Memory B cell (primary cell): ENCODE results near the gene PLPP1.
A peak's percentile ranks its signal among the peaks of the same experiment; 100 is the strongest.

Experiments
- ATAC-seq: fragments of 150-1000 bp; cut with Tn5 transposase; 2 replicates; pipeline ENCODE4 v1.10.0; 2021; ENCODE audit warnings: low read depth, mild to moderate bottlenecking, moderate library complexity
- DNase-seq, 2 donors: peaks; one replicate each; pipeline ENCODE4 v3.0.0; 2022; ENCODE audit warnings: low spot score in 2 of 2
- H3K27ac Mint-ChIP-seq: one replicate; pipeline ENCODE4 v1.8.0; 2022; ENCODE audit warnings: mild to moderate bottlenecking, moderate library complexity, mixed read lengths
- H3K27me3 Mint-ChIP-seq: one replicate; pipeline ENCODE4 v1.8.0; 2022; ENCODE audit warnings: mixed read lengths
- H3K36me3 Mint-ChIP-seq: one replicate; pipeline ENCODE4 v1.8.0; 2022; ENCODE audit warnings: mild to moderate bottlenecking, mixed read lengths
- H3K4me1 Mint-ChIP-seq: one replicate; pipeline ENCODE4 v1.8.0; 2022; ENCODE audit warnings: mixed read lengths
- H3K4me3 Mint-ChIP-seq: one replicate; pipeline ENCODE4 v1.8.0; 2022; ENCODE audit warnings: mild to moderate bottlenecking, moderate library complexity, mixed read lengths
- H3K9me3 Mint-ChIP-seq: one replicate; pipeline ENCODE4 v1.8.0; 2022; ENCODE audit warnings: mixed read lengths

The PLPP1 gene

DNA sequence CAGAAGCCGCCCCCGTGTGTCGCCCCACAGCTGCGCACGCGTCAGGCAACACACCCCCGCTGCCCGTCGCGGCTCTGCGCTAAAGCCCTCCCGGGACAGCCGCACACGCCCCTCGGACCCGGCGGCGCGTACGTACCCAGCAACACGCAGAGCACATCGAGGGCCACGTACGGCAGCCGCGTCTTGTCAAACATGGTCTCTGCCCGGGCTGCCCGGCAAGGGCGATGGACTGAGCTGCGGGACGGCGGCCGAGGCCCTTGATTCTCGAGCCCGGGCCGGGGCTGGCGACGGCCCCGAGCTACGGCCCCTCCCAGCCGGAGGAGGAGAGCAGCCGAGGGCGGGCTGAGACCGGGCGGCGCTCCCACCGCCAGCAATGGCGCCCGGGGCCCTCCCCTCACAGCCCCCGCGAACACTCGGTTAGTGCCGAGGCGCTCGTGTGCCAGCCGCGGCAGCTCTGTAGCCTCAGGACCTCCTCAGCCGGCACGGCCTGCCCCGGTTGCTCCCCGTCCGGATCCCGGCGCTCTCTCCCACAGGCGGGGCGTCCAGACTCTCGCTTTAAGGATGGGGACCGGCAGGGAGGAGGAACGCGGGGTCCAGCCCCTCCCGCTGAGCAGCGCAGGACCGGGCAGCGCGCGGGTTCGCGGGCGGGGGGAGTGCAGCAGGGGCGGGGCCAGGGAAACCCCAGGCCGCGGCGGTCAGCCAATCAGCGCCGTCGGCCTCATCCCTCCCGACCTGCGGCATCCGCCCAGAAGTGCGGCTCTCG, at the start of gene PLPP1:
Gene PLPP1 (minus strand): TSS at position 529 of the 763 bp plus-strand sequence. CDS start 335 bp downstream, at position 194.
- Mint-ChIP-seq H3K9me3 (no peaks in the 10 kb centered on the region), H3K27ac (peak within 1 kb of the TSS; percentile 97), H3K4me1 (peaks cover 19% of the 10 kb centered on the region), H3K36me3 (peaks cover 4% of the 10 kb centered on the region), H3K4me3 (peak within 1 kb of the TSS; percentile 93), H3K27me3 (no peaks in the 10 kb centered on the region)
- peak; percentile 78 for ATAC-seq
- DNase-seq = peak; percentile 85 to 90

DNA sequence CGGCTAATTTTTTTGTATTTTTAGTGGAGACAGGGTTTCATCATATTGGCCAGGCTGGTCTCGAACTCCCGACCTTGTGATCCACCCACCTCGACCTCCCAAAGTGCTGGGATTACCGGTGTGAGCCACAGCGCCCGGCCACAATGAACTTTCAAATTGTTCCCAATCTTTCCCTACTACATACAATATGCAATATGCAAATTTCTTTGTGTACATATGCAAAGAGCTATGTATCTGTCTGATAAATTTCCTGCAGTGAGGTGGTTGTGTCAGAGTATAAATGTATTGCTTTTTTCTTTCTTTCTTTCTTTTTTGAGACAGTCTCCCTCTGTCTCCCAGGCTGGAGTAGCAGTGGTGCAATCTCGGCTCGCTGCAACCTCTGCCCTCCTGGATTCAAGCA, 48.8 kb upstream of the PLPP1 start:
- DNase-seq = no peak
- ATAC-seq = no peak
- Mint-ChIP-seq H3K9me3 (no peaks in the 10 kb centered on the region), H3K4me3 (no peak overlapping the region), H3K4me1 (peaks cover 6% of the 10 kb centered on the region), H3K27me3 (no peaks in the 10 kb centered on the region), H3K27ac (no peak overlapping the region), H3K36me3 (no peaks in the 10 kb centered on the region)

DNA sequence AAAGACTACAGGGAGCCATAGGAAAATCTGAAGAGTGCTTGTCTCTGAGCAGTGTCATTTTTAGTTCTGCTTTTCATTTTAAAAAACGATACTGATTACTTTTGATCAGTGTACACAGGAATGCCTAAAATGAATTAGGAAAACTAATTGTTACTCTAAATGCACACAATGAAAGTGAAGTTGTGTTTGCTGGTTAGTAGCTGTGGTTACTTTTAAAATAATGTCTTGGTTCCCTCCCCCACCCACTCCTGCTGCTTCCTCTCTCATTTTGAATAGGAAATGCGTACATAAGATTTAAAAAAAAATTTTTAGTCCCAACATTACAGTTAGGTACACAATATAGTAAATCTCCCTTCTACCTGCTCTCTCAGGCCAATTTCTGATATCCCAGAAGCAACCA, 47.5 kb upstream of the PLPP1 start:
- Mint-ChIP-seq H3K9me3 (no peaks in the 10 kb centered on the region), H3K27ac (peak overlapping the region; percentile 25), H3K27me3 (no peaks in the 10 kb centered on the region), H3K4me1 (peaks cover 6% of the 10 kb centered on the region), H3K36me3 (no peaks in the 10 kb centered on the region), H3K4me3 (no peak overlapping the region)
- DNase-seq (no peak), ATAC-seq (peak; percentile 51)

DNA sequence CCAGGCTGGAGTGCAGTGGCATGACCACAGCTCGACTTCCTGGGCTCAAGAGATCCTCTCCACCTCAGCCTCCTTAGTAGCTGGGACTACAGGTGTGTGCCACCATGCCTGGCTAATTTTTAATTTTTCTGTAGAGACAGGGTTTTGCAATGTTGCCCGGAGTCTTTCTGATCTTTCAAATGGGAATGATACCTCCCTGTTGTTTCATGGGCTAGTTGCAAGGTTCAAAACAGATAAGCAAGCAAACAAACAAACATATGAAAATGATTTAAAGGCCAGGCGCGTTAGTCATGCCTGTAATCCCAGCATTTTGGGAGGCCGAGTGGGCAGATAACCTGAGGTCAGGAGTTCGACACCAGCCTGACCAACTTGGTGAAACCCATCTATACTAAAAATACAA, 45.3 kb upstream of the PLPP1 start:
- Mint-ChIP-seq H3K36me3 (no peaks in the 10 kb centered on the region), H3K27me3 (no peaks in the 10 kb centered on the region), H3K27ac (no peak overlapping the region), H3K4me3 (no peak overlapping the region), H3K4me1 (peaks cover 6% of the 10 kb centered on the region), H3K9me3 (no peaks in the 10 kb centered on the region)
- DNase-seq = no peak
- ATAC-seq = no peak

DNA sequence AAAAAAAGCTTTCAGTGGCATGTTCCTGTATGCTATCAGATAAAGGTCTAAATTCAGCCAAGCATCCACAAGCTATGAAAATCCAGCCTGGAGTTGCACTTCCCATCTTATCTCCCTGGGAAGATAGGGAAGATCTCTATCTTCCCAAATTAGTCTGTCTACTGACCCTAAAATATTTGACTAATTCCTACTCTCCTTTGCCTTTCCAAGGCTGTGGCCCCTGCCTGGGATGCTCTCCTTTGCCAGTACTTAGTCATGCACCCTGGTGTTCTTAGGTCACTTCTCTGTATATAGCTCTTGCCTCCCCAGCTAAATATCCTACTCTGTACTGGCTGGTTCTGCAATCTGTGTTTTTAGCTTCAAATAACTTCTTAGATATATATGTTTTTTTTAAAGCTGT, 44.0 kb upstream of the PLPP1 start:
- ATAC-seq = no peak
- Mint-ChIP-seq H3K4me3 (no peak overlapping the region), H3K36me3 (no peaks in the 10 kb centered on the region), H3K27me3 (no peaks in the 10 kb centered on the region), H3K4me1 (peaks cover 6% of the 10 kb centered on the region), H3K27ac (no peak overlapping the region), H3K9me3 (no peaks in the 10 kb centered on the region)
- DNase-seq = no peak

DNA sequence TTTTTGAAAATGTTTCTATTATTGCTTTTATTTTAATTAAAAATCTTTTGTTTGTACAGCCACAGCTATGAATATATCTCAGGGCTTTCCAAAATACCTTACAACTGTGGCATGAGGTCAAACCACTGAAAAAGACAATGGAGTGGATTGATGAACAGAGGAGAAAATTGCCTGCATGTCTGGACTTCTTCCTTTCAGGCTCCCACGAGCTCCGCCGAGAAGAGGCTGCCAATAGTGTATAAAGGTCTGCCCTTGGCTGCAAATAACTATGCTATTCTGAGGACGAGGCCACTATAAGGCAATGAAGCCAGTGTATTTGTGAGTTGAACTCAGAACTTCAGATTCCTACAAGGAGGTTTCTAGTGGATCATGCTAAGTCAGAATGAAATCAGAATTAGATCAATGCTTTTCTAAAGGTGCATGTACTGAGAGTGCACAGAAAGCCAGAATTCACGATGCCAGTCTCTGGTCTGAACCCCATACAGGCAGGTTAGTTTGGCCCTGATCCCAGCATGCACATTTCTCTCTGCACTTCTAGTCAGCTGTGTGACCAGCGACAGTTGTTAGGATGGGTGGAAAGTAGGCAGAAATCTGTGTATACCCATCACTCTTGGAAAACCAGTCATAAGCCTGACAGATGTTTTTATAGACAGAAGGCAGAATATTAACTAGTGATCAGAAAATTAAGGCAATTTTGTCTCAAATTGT, 42.7 kb upstream of the PLPP1 start:
- Mint-ChIP-seq H3K27me3 (no peaks in the 10 kb centered on the region), H3K4me1 (peaks cover 4% of the 10 kb centered on the region), H3K9me3 (no peaks in the 10 kb centered on the region), H3K36me3 (no peaks in the 10 kb centered on the region), H3K27ac (no peak overlapping the region), H3K4me3 (no peak overlapping the region)
- ATAC-seq (no peak), DNase-seq (no peak)

DNA sequence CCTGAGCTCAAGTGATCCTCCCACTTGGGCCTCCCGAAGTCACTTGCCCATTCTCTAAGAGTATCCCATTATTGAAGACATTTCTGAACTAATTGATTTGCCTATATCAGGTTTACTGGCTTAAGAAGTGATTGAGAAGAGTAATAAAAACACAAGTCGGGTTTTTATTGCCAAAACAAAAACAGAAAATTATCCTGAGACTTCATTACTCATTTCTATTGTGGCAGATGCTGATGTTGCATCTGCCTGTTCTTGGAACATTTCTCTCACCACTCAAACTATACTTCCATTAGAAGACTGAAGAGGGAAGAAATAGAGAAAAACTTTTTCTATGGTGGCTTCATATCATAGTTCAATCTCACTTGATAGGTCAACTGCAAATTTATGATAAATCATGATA, 41.9 kb upstream of the PLPP1 start:
- H3K9me3 Mint-ChIP-seq = no peaks in the 10 kb centered on the region
- no peak for DNase-seq
- no peak overlapping the region for H3K27ac Mint-ChIP-seq
- H3K4me1 Mint-ChIP-seq = no peaks in the 10 kb centered on the region
- no peak overlapping the region for H3K4me3 Mint-ChIP-seq
- no peak for ATAC-seq
- no peaks in the 10 kb centered on the region for H3K36me3 Mint-ChIP-seq
- no peaks in the 10 kb centered on the region for H3K27me3 Mint-ChIP-seq

DNA sequence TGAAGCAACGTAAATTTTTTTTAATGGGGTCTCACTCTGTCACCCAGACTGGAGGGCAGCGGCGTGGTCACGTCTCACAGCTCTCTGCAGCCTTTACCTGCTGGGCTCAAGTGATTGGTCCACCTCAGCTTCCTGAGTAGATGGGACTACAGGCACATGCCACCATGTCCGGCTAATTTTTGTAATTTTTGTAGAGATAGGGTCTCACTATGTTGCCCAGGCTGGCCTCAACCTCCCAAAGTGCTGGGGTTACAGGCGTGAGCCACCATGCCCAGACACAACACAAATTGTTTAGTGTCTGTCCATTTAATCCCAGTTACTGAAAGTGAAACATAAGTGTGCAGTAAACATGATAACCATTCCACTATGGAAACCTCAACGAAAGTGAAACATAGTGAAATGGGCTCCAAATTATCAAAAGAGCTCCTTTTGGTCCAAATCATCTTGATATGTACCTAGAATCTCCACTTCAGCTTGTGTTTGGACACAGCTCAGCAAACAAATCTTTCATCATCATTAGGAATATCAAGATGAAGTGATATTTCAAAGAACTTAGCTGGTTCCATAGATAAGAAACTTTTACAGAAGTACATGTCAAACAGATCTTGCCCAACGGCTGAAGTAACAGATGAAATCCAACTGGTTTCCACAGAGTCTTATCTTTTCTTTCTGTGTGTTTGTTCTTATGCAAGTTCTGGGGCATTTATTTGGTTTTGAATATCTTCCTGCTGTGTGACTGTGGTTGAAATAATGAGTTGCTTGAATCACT, 41.2 kb upstream of the PLPP1 start:
- Mint-ChIP-seq H3K27ac (no peak overlapping the region), H3K9me3 (no peaks in the 10 kb centered on the region), H3K27me3 (no peaks in the 10 kb centered on the region), H3K36me3 (no peaks in the 10 kb centered on the region), H3K4me3 (no peak overlapping the region), H3K4me1 (no peaks in the 10 kb centered on the region)
- ATAC-seq = no peak
- DNase-seq = no peak

DNA sequence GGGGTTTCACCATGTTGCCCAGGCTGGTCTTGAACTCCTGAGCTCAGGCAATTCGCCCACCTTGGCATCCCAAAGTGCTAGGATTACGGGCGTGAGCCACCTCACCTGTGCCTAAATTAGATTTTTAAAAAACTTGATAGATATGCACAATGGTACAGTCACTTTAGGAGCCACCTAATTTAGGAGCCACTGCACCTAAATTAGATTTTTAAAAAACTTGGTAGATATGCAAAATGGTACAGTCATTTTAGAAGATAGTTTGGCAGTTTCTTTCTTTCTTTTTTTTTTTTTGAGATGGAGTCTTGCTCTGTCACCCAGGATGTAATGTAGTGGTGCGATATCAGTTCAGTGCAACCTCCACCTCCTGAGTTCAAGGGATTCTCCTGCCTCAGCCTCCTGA, 37.8 kb upstream of the PLPP1 start:
- no peaks in the 10 kb centered on the region for H3K4me1 Mint-ChIP-seq
- DNase-seq = no peak
- no peak overlapping the region for H3K4me3 Mint-ChIP-seq
- ATAC-seq = no peak
- H3K27ac Mint-ChIP-seq = no peak overlapping the region
- H3K9me3 Mint-ChIP-seq = no peaks in the 10 kb centered on the region
- no peaks in the 10 kb centered on the region for H3K27me3 Mint-ChIP-seq
- H3K36me3 Mint-ChIP-seq = no peaks in the 10 kb centered on the region

DNA sequence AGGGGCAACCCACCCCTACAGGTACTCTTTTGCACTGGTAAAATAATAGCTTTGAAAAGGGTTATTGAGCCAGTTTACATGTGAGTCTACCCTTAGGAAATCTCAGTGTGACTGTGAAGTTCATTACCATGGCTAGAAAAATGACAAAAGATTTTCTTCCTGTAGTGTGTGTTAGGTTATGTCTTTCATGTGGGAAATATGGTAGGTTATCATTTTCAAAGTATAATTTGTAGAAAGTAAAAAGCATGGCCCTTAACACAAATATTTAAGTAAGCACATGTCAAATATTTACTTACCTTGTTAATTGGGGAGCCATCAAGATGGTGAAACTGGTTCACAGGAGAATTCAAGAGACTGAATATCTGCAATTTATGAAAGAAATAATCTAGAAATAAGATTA, 37.3 kb upstream of the PLPP1 start:
- no peaks in the 10 kb centered on the region for H3K27me3 Mint-ChIP-seq
- DNase-seq = no peak
- H3K36me3 Mint-ChIP-seq = no peaks in the 10 kb centered on the region
- no peak for ATAC-seq
- H3K4me1 Mint-ChIP-seq = no peaks in the 10 kb centered on the region
- no peak overlapping the region for H3K4me3 Mint-ChIP-seq
- H3K27ac Mint-ChIP-seq = no peak overlapping the region
- no peaks in the 10 kb centered on the region for H3K9me3 Mint-ChIP-seq

DNA sequence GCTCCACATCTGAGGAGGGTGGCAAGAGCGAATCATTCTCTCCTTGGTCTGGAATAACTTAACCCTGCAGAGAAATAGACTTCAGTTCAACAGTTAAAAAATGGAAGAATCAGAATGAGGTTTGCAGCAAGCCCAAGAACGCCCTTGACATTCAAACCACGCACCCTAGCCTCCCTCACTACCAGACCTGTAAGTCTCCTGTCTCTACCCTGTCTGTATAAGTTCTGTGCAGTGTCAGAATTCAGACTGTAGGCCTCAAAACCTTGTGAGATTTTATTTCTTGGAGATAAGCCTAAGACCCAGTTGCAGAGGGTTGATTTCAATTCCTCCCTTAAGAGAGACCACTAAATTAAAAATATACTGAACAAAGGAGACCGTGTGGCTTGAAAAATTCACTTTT, 35.8 kb upstream of the PLPP1 start:
- Mint-ChIP-seq H3K27ac (no peak overlapping the region), H3K4me3 (no peak overlapping the region), H3K36me3 (no peaks in the 10 kb centered on the region), H3K9me3 (no peaks in the 10 kb centered on the region), H3K4me1 (no peaks in the 10 kb centered on the region), H3K27me3 (no peaks in the 10 kb centered on the region)
- ATAC-seq (no peak), DNase-seq (no peak)

DNA sequence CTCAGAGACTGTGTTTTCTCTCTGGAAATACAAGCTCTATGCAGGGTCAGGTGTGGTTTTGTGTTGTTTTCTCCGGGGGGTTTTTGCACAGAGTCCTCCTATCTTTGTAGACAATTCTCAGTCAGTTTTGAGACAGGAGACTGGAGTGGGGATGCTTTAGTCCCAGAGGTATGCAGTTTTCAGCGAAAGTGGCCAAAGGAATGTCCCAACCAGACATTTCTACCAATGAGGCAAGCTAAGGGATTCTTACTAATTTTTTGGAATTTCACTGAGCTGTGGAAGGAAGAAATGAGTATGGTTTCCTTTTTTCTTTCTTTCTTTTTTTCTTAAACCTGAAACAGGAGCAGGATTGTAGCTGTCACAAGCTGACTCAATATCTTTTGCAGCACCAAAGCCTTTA, 35.3 kb upstream of the PLPP1 start:
- DNase-seq = no peak
- no peak overlapping the region for H3K27ac Mint-ChIP-seq
- no peaks in the 10 kb centered on the region for H3K27me3 Mint-ChIP-seq
- H3K9me3 Mint-ChIP-seq = no peaks in the 10 kb centered on the region
- no peak for ATAC-seq
- H3K4me1 Mint-ChIP-seq = no peaks in the 10 kb centered on the region
- H3K4me3 Mint-ChIP-seq = no peak overlapping the region
- no peaks in the 10 kb centered on the region for H3K36me3 Mint-ChIP-seq

DNA sequence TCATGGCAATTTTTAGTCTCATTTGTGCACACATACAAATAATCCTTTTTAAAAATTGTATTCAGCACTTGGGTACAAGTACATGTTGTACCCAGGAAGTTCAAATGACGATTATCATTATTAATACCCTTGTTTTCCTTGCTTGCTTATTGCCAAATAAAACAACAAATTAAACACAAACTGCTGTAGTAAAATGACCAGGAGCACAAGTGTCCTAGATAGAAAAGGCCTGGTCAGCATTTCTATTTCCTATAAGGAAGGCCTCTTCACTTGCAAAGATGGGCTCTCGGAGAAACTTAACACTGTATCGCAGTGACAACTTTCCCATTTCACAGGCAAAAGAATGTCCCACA, 34.7 kb upstream of the PLPP1 start:
- no peaks in the 10 kb centered on the region for H3K9me3 Mint-ChIP-seq
- no peaks in the 10 kb centered on the region for H3K4me1 Mint-ChIP-seq
- H3K27me3 Mint-ChIP-seq = no peaks in the 10 kb centered on the region
- H3K4me3 Mint-ChIP-seq = no peak overlapping the region
- no peak for DNase-seq
- no peaks in the 10 kb centered on the region for H3K36me3 Mint-ChIP-seq
- ATAC-seq = no peak
- no peak overlapping the region for H3K27ac Mint-ChIP-seq

DNA sequence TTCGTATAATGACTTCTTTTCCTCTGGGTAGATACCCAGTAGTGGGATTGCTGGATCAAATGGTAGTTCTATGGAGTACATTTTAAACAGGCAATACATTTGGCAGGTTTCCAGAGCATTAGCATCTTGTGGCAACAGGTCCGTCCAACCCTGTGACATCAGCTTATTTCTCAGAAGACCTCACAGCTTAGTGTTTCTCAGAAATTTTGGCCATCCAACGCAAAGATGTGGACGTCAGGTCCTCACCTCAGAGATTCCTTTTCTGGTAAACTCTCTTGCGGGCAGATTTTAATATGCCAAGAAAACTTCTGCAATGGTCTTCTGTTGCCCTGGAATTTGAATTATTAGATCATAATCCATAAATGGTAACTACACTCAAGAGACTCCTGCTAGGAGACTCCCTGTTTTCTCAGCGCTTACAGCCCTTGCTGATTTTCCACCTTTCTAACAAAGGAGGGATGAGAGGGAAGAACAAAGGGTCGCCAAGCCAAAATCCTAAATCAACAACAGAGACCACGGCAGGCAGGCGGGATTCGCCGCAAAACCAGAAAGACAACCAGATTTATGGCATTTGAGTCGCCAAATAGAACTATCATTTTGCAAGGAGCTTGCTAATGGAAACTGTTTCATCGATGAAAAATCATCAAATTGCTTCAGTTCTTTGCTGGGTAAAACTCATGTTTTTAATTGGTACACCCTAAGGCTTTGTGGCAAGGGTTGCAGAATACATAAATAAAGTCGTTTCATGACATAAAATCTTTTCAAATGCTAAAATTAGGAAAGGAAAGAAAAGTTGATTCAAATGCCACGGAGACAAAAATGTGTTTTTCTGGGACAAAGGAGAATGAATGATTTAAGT, 34.1 kb upstream of the PLPP1 start:
- Mint-ChIP-seq H3K9me3 (no peaks in the 10 kb centered on the region), H3K4me1 (no peaks in the 10 kb centered on the region), H3K27me3 (no peaks in the 10 kb centered on the region), H3K4me3 (no peak overlapping the region), H3K36me3 (no peaks in the 10 kb centered on the region), H3K27ac (no peak overlapping the region)
- DNase-seq (no peak), ATAC-seq (no peak)
